Ramos (cell line): ENCODE results near the gene INS.

Experiments
- in situ Hi-C: fragments of 300-500 bp; cut with MboI; formaldehyde crosslinking; loops from one replicate; pipeline ENCODE4 v1.14.3; 2022; ENCODE audit warnings: low sequenced_read_pairs; ENCODE audit not compliant: unreplicated experiment

INS gene

DNA sequence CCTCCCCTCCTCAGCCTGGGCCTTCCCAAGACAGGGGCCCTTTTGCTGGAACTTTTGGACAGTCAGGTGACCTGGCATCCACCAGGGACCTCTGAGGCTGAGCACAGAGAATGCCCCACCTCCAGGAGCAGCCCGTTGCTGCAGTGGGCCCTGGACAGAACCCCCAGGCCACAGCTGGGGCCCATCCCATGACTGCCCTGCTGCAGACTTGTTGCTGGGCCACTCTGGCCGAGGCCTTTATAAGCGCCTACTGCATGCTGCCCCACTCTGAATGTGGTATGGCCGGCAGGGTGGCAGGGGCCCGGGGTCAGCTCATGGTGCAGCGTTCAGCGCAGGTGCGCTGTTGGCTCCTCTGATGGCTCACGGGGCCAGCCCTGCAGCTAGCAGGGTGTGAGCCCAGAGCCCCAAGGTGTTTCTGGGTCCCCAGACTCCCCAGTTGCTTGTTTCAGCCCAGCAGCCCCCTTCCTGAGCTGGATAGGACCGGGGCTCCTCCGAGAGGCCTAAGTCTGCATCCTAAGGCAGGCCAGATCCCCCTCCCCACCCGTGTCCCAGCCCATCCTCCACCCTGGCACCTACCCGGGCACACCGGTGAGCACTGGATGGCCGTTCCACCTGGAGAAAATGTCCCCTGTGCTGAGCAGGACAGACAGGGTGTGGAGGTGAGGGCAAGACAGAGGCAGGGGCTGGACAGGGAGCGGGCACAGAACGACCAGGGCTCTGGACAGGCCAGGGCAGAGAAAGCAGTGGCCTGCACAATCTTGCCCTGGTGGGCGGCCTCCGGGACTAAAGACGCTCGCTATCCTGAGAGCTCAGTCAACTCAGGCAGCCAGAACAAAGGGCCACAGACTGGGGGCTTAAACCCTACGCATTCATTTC, 38.7 kb upstream of the INS start:
- in situ Hi-C loops = loop anchor here (5.0 to 10.0 kb wide), 2 partner anchors 218 to 335 kb away; no protein-coding TSS in a partner anchor

DNA sequence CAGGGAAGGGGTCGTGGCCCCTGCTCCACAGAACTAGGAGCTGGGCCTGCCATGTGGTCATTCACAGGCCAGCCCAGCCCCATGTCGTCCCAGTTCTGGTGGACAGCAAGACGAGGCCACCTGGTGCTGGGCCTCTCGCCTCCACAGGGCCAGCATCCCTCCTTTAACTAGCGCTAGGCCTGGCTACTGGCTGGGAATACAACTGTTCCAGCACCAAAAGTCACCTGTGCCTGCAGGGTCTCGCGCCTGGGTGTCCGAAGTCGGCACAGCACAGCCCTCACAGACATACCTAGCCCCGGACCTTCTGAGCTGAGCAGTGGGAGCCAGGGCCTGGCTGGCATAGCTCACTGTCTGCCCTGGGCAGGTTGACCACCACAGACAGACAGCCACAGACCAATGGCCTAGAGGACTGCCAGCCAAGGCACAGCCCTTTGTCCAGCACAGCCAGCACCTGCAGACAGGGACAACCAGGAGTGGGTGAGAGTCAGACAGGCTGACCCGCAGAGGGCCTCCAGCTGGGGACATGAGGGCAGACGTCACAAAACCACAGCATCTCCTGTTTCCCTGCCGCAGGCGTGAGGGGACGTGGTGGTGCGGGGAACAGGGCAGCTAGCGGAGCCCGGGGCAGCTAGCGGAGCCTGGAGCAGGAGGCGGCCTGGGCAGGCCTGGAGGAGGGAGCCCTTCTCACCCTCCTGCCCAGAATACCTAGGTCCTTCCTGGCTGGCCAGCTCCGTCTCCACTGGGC, 37.8 kb upstream of the INS start:
- in situ Hi-C loops = loop anchor here (5.0 to 10.0 kb wide), 2 partner anchors 219 to 336 kb away; no protein-coding TSS in a partner anchor

DNA sequence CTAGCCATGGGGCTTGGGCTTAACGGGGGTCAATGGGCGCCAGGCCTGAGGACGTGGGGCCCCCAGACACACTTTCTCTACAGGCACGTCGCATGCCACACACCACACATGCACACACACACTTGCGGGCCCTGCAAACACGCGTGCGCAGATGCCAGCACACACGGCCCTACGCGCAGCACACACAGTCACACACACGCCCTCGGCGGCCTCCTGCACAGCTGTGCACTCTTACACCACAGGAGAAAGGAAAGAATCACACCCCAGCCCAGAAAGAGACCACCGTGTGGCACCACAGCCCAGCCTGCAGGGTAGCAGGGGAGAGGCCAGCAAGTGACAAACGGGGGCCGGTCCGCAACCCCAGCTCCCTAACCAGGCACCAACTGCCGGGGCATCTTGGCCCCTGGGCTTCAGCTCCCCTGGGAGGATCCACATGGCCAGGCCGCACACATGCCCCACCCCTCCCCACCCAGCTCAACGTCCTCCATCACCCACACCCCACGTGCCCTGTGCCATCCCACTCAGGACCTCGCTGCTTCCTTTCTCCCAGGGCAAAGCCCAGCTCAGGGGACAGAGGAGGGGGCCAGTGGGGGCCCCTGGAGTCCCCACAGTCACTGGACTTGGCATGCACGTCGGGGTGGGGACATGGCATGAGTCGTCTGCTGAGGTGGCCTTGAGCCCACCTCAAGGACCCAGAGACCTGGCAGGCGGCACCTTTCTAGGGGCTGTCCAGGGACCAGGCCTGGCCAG, 36.9 kb upstream of the INS start:
- in situ Hi-C loops = loop anchor here (5.0 to 10.0 kb wide), 2 partner anchors 219 to 337 kb away; no protein-coding TSS in a partner anchor

DNA sequence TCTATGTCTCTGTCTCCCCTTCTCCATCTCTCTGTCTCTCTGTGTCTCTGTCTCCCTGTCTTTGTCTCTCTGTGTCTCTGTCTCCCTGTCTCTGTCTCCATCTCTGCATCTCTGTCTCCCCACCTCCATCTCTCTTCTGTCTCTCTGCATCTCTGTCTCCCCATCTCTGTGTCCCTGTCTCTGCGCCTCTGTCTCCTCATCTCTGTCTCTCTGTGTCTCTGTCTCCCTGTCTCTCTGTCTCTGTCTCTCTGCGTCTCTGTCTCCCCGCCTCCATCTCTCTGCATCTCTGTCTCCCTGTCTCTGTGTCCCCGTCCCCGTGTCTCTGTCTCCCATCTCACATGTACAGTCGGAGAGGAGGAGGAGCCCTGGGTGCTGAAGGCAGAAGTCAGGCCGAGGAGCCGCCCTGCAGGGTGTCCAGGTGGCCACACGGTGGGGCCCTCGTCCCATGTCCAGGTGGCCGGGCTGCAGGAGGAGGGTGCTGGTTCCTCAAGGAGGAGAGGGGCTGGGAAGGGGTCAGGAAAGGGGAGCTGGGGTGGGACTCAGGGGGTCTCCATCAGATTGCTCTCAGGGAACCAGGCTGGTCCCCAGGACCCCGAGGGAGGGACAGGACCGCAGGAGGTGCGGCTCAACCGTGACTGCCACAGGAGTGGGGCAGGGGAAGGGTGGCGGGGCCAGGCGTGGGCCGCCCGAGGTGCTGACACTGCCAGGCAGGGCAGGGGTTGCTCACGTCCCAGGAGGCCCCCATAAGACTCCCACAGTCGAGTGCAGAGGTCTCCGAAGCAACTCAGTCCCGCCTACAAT, 36.2 kb upstream of the INS start:
- in situ Hi-C loops = loop anchor here (5.0 to 10.0 kb wide), 2 partner anchors 220 to 338 kb away; no protein-coding TSS in a partner anchor

DNA sequence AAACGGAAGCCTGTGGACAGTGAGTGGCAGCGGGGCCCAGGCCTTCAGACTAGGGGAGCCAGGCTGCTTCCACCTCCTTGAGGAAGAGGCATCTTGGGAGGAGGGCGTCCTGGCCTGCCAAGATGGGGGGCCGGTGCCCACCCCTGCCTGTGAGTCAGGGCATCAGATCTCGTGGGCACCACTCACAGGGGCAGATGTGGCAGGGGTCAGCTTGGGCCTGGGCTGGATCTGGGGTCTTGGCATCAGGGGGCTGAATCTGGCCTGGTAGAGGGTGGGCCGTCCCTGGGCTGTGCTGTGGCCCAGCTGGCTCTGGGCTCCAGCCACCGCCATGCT, 34.7 kb upstream of the INS start:
- in situ Hi-C loops = loop anchor here (5.0 to 10.0 kb wide), 2 partner anchors 222 to 339 kb away; no protein-coding TSS in a partner anchor

DNA sequence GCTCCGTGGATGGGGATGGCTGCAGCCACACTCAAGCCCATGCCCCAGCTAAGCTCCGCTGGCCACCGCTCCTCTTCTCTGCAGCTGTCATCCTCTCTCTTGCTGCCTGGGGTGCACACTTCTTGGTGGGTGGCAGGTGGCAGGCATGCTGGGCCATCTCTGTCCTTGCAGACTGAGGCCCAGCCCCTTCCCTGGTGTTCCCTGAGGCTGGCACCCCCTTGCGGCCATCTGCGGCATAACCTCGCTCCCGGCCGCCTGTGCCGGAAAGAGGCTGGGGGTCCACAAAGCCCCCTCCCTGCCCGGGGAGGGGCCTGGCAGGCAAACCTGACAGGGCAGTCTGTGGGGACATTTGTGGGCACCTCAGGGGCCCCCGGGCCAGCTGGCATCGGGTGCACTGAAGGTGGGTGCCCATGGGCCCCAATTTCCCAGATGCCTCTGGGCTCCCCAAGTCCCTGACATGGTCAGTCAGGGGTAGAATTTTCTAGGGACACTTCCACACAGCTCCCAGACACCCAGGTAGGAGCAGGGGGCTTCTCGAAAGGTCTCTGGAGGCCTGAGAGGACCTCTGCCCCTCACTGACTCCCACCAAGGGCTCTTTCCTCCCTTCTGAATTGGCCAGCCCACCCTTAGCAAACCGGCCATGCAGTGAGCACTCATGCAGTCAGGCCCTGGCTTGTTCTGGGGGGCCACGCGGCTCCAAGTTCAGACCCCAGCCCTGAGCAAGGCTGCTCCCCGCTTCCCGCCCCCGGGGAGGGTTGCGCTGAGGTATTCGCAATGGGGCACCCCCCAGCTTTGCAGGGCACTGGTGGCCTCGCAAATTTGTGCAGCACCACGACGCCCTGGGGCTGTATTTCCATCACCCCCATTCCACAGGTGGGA, 34.1 kb upstream of the INS start:
- in situ Hi-C loops = loop anchor here (5.0 to 10.0 kb wide), 2 partner anchors 222 to 340 kb away; no protein-coding TSS in a partner anchor

DNA sequence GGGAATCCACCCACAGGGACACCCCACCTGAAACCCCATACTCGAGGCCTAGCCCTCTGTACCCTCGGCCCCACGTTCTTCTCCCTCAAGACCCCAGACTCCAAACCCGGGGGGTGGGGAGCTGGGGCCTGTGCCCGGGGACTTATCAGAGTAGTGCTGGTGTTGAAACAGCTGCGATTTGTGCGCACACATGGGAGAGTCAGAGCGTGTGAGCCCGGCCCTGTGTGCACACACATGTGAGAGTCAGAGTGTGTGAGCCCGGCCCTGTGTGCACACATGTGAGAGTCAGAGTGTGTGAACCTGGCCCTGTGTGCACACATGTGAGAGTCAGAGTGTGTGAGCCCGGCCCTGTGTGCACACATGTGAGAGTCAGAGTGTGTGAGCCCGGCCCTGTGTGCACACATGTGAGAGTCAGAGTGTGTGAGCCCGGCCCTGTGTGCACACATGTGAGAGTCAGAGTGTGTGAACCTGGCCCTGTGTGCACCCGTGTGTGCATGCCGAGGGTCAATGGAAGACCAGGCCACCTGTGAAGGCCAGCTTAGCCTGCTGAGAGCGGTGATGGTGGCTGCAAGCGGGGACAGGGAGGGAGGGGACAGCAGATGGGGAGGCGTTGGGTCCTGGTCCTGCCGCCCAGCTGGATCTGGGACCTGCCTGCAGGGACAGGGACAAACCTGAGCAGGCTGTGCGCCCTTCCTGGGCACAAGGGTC, 33.0 kb upstream of the INS start:
- in situ Hi-C loops = loop anchor here (10.0 kb wide), 1 partner anchor 341 kb away; no protein-coding TSS in a partner anchor

DNA sequence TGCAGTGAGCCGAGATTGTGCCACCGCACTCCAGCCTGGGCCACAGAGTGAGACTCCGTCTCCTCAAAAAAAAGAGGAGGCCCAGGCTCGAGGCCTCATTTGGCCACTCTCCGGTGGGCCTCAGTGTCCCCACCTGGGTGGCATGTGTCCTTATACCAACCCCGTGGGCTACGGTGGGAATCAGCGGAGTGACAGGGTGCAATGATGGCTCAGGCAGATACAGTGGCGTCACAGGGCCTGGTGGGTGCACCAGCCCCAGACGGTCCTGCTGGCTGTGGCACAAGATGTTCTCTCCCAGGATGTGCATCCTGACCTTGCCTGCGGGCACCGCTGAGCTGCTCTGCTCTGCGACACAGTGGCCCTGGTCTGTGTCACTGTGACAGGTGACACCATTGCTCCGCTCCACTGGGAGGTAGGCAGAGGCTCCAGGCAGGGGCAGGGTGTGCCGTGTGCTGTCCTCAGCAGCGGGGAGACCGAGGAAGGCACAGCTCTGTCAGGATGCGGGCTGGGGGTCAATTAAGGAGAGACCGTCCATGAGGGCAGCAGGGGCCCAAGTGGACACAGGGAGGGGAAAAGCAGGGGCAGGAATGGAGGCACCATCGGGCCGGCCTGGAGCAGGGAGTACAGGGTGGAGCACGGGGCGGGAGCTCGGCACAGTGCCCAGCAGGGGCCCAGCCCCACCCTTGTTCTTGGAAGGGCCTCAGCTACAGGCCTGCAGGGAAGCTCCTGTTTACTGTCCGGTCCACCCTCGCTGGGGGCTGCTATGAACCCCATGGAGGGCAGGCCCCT, 32.3 kb upstream of the INS start:
- in situ Hi-C loops = loop anchor here (10.0 kb wide), 1 partner anchor 342 kb away; no protein-coding TSS in a partner anchor

DNA sequence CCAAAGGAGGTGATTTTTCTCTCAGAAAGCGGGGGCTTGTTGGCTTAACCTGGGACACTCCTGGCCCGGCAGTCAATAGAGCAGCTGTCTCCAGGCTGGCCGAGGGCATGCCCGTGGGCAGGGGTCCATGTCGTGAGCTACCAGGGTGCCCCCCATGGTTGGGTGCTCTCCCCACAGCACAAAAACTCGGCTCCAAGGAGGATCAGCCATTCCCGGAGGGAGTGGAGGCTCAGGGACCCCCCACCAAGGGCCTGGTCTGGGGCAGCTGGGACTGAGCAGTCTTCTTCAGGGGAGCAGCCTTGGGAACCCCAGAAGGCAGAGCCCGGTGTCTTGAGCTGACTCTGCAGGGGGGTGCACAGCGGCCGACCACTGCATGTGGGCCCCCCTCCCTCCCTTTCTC, 31.4 kb upstream of the INS start:
- in situ Hi-C loops = loop anchor here (10.0 kb wide), 1 partner anchor 342 kb away; no protein-coding TSS in a partner anchor

DNA sequence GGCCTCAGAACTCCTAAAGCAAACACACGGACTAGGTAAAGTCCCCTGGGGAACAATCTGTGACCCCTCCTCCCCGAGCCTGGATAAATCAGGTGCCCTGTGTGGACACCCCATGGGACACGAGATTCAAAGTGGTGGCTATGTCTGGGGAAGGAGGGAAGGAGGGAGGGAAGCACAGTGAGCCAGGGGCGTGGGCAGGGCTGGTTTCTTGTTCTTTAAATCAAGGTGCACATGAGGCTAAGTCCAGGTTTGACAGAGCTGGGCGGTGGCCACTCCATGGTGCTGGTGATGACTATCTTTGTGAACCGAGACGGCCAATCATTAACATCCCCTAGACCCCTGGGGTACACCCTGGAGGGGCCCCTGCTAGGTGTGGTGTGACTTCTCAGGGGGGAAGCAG, 30.9 kb upstream of the INS start:
- in situ Hi-C loops = loop anchor here (10.0 kb wide), 1 partner anchor 343 kb away; no protein-coding TSS in a partner anchor

DNA sequence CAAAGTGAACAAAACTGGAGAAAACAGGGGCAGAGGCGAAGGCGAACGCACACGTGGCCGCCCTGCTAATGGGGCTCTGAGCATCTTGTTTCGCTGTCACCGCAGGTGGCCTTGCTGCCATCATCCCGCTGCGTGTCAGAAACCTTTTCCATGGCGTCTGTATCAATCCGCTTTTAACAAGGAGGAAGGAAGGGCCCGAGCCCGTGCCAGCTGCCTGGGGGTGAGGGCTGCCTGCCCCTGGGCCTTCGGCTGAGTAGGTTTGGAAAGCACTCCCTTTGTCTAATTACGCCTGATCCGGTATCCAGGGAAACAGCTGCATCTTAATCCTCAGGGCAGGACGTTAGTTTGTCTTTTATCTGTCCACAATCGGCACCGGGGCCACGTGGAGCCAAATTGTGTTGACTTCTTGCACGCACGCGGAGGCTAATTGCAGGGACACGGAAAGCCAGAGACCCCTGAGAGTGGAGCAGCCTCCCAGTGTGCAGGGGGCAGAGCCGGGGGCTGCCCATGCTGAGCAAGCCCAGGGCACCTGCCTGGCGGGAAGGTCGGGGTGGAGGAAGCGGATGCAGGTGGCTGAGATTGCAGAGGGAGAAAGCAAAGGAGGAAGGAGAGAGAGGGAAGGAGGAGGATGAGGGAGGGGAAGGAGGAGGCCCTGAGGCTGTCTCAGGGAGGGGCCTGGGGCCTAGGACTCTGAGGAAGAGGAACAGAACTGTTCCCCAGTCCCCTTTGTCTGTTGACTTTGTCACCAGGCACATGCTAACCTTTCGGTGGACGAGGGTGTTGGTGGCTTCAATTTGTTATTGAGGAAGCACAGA, 29.9 kb upstream of the INS start:
- in situ Hi-C loops = loop anchor here (10.0 kb wide), 1 partner anchor 344 kb away; no protein-coding TSS in a partner anchor

DNA sequence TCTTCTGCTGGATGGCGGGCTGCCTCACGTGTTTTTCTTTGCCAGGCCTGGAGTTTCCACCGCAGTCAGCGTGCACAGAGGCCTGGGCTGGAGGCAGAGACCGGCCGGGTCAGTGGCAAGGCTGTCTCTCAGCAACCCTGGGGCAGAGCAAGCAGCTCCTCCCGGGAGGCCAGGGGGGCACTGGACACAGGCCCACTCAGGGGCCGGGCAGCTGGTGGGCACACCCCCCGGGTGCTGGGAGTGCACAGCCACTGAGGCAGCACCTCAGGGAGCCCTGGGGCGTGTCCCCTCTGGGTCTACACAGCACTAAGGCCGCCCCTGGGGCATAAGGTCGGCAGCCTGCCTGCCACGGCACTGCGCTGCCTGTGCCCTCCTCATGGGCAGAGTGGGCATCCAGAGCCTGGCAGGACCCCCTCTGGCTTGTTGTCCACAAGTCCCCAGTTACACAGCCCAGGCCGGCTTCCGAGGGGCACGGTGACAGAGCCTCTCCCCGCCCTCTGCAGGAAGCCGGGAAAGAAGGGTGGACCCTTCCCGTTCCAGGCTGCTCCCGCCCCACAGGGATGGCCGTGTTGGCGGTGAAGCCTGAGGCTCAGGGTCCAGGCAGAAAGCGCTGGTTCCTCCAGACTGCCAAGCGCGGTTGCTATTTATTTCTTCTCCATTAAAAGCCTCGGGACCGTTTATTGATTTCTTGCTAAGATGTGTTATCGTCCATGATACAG, 29.1 kb upstream of the INS start:
- in situ Hi-C loops = loop anchor here (10.0 kb wide), 1 partner anchor 345 kb away; no protein-coding TSS in a partner anchor

DNA sequence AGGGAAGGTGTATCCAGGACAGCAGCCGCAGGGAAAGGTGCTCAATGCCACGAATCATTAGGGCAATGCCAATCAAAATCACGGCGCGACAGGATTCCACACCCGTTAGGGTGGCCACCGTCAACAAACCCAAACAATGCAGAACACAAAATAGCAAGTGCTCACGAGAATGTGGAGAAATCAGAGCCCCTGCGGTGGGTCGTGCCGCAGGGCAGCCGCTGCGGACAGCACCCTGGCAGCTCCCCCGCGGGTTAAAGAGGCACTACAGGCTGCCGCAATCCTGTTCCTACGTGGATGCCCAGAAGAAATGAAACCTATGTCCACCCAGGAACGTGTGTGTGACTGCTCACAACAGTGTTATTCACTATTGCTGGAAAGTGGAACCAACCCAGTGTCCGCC, 27.7 kb upstream of the INS start:
- in situ Hi-C loops = no loop called here

DNA sequence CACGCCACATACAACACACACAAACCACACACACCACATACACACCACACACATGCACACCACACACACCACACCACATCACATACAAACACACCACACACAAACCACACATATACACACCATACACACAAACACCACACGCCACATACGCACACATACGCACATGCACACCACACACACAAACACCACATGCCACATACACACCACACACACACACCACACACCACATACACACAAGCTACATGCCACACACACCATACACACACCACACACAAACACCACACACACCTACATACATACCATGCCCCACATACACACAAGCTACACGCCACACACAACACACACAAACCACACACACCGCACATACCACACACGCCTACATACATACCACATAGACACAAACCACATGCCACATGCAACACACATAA, 26.3 kb upstream of the INS start:
- in situ Hi-C loops = no loop called here

DNA sequence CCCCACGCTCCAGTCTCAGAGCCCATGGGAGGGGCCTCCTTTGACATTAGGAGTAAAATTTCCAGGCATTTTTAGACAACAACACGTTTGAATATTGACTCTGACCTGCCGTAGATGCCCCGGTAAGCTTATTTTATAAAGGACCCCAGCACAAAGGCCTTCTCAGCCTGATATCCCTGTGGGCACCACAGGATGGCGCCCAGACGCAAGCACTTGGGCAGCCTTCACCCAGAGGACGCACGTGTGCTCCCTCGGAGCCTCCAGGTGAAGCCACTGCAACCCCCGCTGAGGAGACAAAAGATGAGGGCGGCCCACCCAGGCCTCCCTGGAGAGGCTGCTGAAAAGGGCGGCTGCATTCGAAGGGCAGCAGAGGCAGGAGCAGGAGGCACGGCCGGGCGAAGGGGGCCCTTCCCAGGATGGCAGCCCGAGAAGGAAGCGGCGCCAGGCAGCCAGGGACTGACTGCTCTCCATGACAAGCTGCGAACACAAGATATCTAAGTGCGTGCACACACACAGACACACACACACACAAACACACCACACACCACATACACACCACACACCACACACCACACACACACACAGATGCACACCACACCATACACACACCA, 25.8 kb upstream of the INS start:
- in situ Hi-C loops = no loop called here
